GM12878 (cell line): ENCODE data around the gene GLG1. TPM values are rescaled to one million over a fixed set of nuclear protein-coding genes. Genes with fewer than 3 reads are reported as not detected.

Experiments used
- ATAC-seq: fragments of 200-7000 bp; cut with Tn5 transposase; 3 replicates; pipeline ENCODE4 v1.9.1; 2020; ENCODE audit warnings: mild to moderate bottlenecking, moderate library complexity
- BruUV-seq: library from RNA; stranded (reverse); fragments of 400-500 nt; replicated peaks from 2 replicates; lab custom pipeline; 2021; lab: Mats Ljungman, UMichigan
- CTCF ChIA-PET: fragments of 300-600 bp; sonication (Branson Sonifier 250); formaldehyde crosslinking; extraction: SDS; loops from one replicate; lab custom pipeline; 2021; ENCODE audit warnings: inconsistent platforms; lab: Yijun Ruan, JAX
- POLR2A ChIA-PET: fragments of 350-600 bp; formaldehyde crosslinking; extraction: SDS; loops from one replicate; lab custom pipeline; 2021; ENCODE audit warnings: inconsistent platforms; lab: Charles Lee
- RAD21 ChIA-PET: fragments of 300-600 bp; sonication (Branson Sonifier 250); formaldehyde crosslinking; loops from one replicate; lab custom pipeline; 2023; ENCODE audit warnings: antibody characterized with exemption; ENCODE audit not compliant: unreplicated experiment; lab: Charles Lee
- SMC1A ChIA-PET: fragments of 300-600 bp; sonication (Branson Sonifier 250); formaldehyde crosslinking; loops from one replicate; lab custom pipeline; 2023; ENCODE audit not compliant: unreplicated experiment, uncharacterized antibody; lab: Charles Lee
- DNase-seq: peaks from one replicate; pipeline ENCODE4 v3.0.0-alpha.2; 2011; ENCODE audit warnings: low read depth, low spot score
- FAIRE-seq: peaks from 3 replicates; lab custom pipeline; 2011; peaks lifted over from hg19 to GRCh38; lab: Jason Lieb, UNC
- H2AFZ ChIP-seq: 2 replicates; pipeline ENCODE4 v1.6.0; 2011; ENCODE audit warnings: low read depth, low read length, control low read depth; ENCODE audit not compliant: control insufficient read depth
- H3K27ac ChIP-seq: 2 replicates; pipeline ENCODE4 v1.5.1; 2011; ENCODE audit warnings: control low read depth; ENCODE audit not compliant: control insufficient read depth, insufficient read depth
- H3K27me3 ChIP-seq, 2 experiments: replicated peaks in 1 of 2; 2 replicates each; pipeline versions ENCODE4 v1.6.0 to v1.6.1; 2011; ENCODE audit warnings: low read length in 1 of 2; ENCODE audit not compliant: control insufficient read depth in 2 of 2, insufficient read depth in 2 of 2
- H3K36me3 ChIP-seq, 2 experiments: 2 replicates each; pipeline ENCODE4 v1.5.1; 2011; ENCODE audit warnings: low read length in 1 of 2; ENCODE audit not compliant: control insufficient read depth in 2 of 2, insufficient read depth in 2 of 2
- H3K4me1 ChIP-seq: 2 replicates; pipeline ENCODE4 v1.6.1; 2011; ENCODE audit warnings: mild to moderate bottlenecking, low read length, moderate library complexity, mixed read lengths; ENCODE audit not compliant: control insufficient read depth, insufficient read depth
- H3K4me2 ChIP-seq: 2 replicates; pipeline ENCODE4 v1.6.0; 2011; ENCODE audit warnings: control low read depth; ENCODE audit not compliant: control insufficient read depth, insufficient read depth
- H3K4me3 ChIP-seq: fragments of 200-600 bp; sonication (generic); 2 replicates; pipeline ENCODE4 v1.5.1; 2016
- H3K79me2 ChIP-seq: 2 replicates; pipeline ENCODE4 v1.6.0; 2011; ENCODE audit warnings: low read length; ENCODE audit not compliant: control insufficient read depth, insufficient read depth
- H3K9ac ChIP-seq: 2 replicates; pipeline ENCODE4 v1.8.0; 2011; ENCODE audit warnings: low read length, control low read depth, mixed read lengths; ENCODE audit not compliant: control insufficient read depth, insufficient read depth
- H3K9me3 ChIP-seq: replicated peaks from 3 replicates; pipeline ENCODE4 v1.5.1; 2011; ENCODE audit warnings: mild to moderate bottlenecking, low read length; ENCODE audit not compliant: control insufficient read depth, insufficient read depth
- H4K20me1 ChIP-seq: 2 replicates; pipeline ENCODE4 v1.6.0; 2011; ENCODE audit not compliant: control insufficient read depth, insufficient read depth
- CBX5 ChIP-seq: sonication (generic); IDR thresholded peaks from 2 replicates; pipeline ENCODE4 v1.6.1; 2016; ENCODE audit warnings: low read depth, moderate library complexity, mild to moderate bottlenecking, inconsistent platforms
- CHD4 ChIP-seq: fragments of 200-600 bp; sonication (generic); IDR thresholded peaks from 2 replicates; pipeline ENCODE4 v1.6.1; 2016; ENCODE audit warnings: mild to moderate bottlenecking
- CREM ChIP-seq: IDR thresholded peaks from 2 replicates; pipeline ENCODE4 v1.6.1; 2014; ENCODE audit warnings: antibody characterized with exemption, low read depth
- DPF2 ChIP-seq: fragments of 450-650 bp; IDR thresholded peaks from 2 replicates; pipeline ENCODE4 v1.6.1; 2017; ENCODE audit warnings: mild to moderate bottlenecking
- ESRRA ChIP-seq: IDR thresholded peaks from 2 replicates; pipeline ENCODE4 v1.6.1; 2012; ENCODE audit warnings: mild to moderate bottlenecking, low read length, improper control_type of control experiment
- FOXM1 ChIP-seq: IDR thresholded peaks from 2 replicates; pipeline ENCODE4 v1.6.1; 2012; ENCODE audit warnings: low read depth, mild to moderate bottlenecking, inconsistent platforms, low read length, moderate library complexity
- HDAC6 ChIP-seq: fragments of 200-600 bp; sonication (generic); IDR thresholded peaks from one replicate; pipeline ENCODE4 v1.8.0; 2017; ENCODE audit warnings: antibody characterized with exemption; ENCODE audit not compliant: unreplicated experiment
- IKZF1 ChIP-seq: fragments of 450-650 bp; conservative IDR thresholded peaks from 2 replicates; pipeline ENCODE4 v1.6.1; 2017; ENCODE audit warnings: antibody characterized with exemption, mild to moderate bottlenecking
- KLF5 ChIP-seq: fragments of 450-650 bp; IDR thresholded peaks from 2 replicates; pipeline ENCODE4 v1.6.1; 2014; ENCODE audit warnings: mild to moderate bottlenecking; ENCODE audit not compliant: partially characterized antibody
- MYC ChIP-seq: IDR thresholded peaks from 2 replicates; pipeline ENCODE4 v1.6.1; 2011; ENCODE audit warnings: mild to moderate bottlenecking, low read length, moderate library complexity, inconsistent platforms; ENCODE audit not compliant: insufficient read depth, insufficient replicate concordance, insufficient read length, severe bottlenecking
- POLR2A ChIP-seq: IDR thresholded peaks from 2 replicates; pipeline ENCODE4 v1.6.1; 2011; ENCODE audit warnings: low read depth, mild to moderate bottlenecking, low read length
- SIX5 ChIP-seq: IDR thresholded peaks from 2 replicates; pipeline ENCODE4 v1.6.1; 2011; ENCODE audit warnings: mild to moderate bottlenecking, low read depth, low read length, moderate library complexity; ENCODE audit not compliant: severe bottlenecking
- SMAD1 ChIP-seq: fragments of 450-650 bp; IDR thresholded peaks from 2 replicates; pipeline ENCODE4 v1.6.1; 2018; ENCODE audit warnings: mild to moderate bottlenecking, low read depth; ENCODE audit not compliant: partially characterized antibody
- ZNF384 ChIP-seq: IDR thresholded peaks from 2 replicates; pipeline ENCODE4 v1.6.1; 2012; ENCODE audit warnings: low read depth, mild to moderate bottlenecking, low read length, improper control_type of control experiment, borderline replicate concordance
- WGBS: methylation state at CpG from one replicate; pipeline ENCODE4 v1.1.6; 2016; ENCODE audit warnings: low lambda C conversion rate; ENCODE audit not compliant: insufficient replicate concordance, insufficient coverage; ENCODE audit errors: missing lambda C conversion rate; 5-methylcytosine and 5-hydroxymethylcytosine counted together
- in situ Hi-C: fragments of 300-500 bp; cut with MboI; formaldehyde crosslinking; loops from 9 replicates; pipeline ENCODE4 v1.14.3; 2018; ENCODE audit warnings: mixed read lengths
- intact Hi-C: fragments of 100-400 bp; cut with micrococcal nuclease; formaldehyde crosslinking; loops from one replicate; pipeline ENCODE4 v1.14.2; 2022; ENCODE audit not compliant: unreplicated experiment
- polyA plus RNA-seq, 11 experiments: library from polyadenylated mRNA; depleted of rRNA in 4 of 11; unstranded in 6 of 11; stranded (reverse) in 5 of 11; fragments of >200 nt; fragmentation: Nextera tagmentation in 4 of 11; fragmentation: Illumina TruSeq in 1 of 11; extraction: Ambion mirVana in 4 of 11; extraction: Trizol in 1 of 11; gene quantifications; 1 replicate in 1 of 11; 2 replicates in 10 of 11; pipeline versions ENCODE4 v1.2.1 to v1.2.3, GENCODE V29; 2011 to 2016; ENCODE audit warnings: inconsistent platforms in 2 of 11, missing spikeins in 2 of 11, low read depth in 1 of 11
- total RNA-seq, 4 experiments: library from RNA; depleted of rRNA in 3 of 4; stranded (reverse); fragments of >200 nt in 3 of 4; fragmentation: Illumina TruSeq in 1 of 4; extraction: Trizol in 1 of 4; gene quantifications; 2 replicates each; pipeline versions ENCODE4 v1.2.1 to v1.2.3, GENCODE V29; 2013 to 2021
- TF ChIP-seq, protein P1 (sequence below): fragments of 450-650 bp; conservative IDR thresholded peaks from 2 replicates; pipeline ENCODE4 v1.6.1; 2017; ENCODE audit warnings: mild to moderate bottlenecking, moderate library complexity
- TF ChIP-seq, protein P2 (sequence below): IDR thresholded peaks from 2 replicates; pipeline ENCODE4 v1.6.1; 2011; ENCODE audit warnings: borderline replicate concordance, low read depth, mild to moderate bottlenecking, moderate library complexity, mixed read lengths, low read length; ENCODE audit not compliant: insufficient read depth; ENCODE audit errors: extremely low read length
- TF ChIP-seq, protein P3 (sequence below): IDR thresholded peaks from 2 replicates; pipeline ENCODE4 v1.6.1; 2011; ENCODE audit warnings: mild to moderate bottlenecking, low read depth, low read length, moderate library complexity; ENCODE audit not compliant: insufficient replicate concordance
- TF ChIP-seq, protein P4 (sequence below): IDR thresholded peaks from 2 replicates; pipeline ENCODE4 v1.6.1; 2012; ENCODE audit warnings: mild to moderate bottlenecking, low read depth, low read length

GLG1 gene
- total and polyA plus RNA-seq, 10 of the 15 experiments (the other 5 are each of a cell fraction or from before 2014, with no cell fraction given): 7.6 to 49.4 (median 28.2) TPM

DNA sequence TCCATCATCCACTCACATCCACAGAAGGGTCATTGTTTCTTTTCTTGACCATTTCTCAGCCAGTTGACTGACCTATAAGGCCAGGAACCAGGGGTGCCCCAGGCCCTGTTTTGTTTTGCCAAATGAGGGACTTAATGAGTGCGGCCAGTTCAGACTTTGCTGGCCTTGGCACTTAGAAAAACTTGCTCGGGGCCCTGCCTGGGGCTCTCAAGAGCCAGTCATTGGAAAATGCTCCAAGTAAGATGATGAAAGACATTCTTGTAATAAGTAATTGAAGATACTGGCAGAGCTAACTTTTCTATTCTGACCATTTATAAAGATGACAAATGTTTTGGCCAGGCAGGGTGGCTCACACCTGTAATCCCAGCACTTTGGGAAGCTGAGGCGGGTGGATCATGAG, 156.7 kb downstream of the GLG1 start:
- H3K9me3 ChIP-seq: no peaks in the 10 kb centered on the region
- no peak overlapping the region for H3K4me3 ChIP-seq
- peaks cover 17% of the 10 kb centered on the region for H3K4me1 ChIP-seq
- no TSS peak for BruUV-seq
- peaks cover 10% of the 10 kb centered on the region for H4K20me1 ChIP-seq
- FAIRE-seq (no peak), ATAC-seq (no peak), DNase-seq (no peak)
- H3K27ac ChIP-seq: no peak overlapping the region
- peaks cover 0 to 18% of the 10 kb centered on the region in 2 experiments; a peak in 3 of 4 replicates for H3K36me3 ChIP-seq
- H3K4me2 ChIP-seq: no peak overlapping the region
- ChIA-PET RAD21 (no interaction called here), POLR2A (no interaction called here), SMC1A (no interaction called here), CTCF (no interaction called here)
- no peaks in the 10 kb centered on the region for H3K27me3 ChIP-seq
- in situ Hi-C loops: no loop called here
- no peaks in the 10 kb centered on the region for H3K79me2 ChIP-seq
- WGBS: 97% methylated on average over 3 of the region's 3 CpGs
- H3K9ac ChIP-seq: no peak overlapping the region
- intact Hi-C loops: no loop called here
- H2AFZ ChIP-seq: no peak overlapping the region
- TF ChIP-seq, protein P1, sequence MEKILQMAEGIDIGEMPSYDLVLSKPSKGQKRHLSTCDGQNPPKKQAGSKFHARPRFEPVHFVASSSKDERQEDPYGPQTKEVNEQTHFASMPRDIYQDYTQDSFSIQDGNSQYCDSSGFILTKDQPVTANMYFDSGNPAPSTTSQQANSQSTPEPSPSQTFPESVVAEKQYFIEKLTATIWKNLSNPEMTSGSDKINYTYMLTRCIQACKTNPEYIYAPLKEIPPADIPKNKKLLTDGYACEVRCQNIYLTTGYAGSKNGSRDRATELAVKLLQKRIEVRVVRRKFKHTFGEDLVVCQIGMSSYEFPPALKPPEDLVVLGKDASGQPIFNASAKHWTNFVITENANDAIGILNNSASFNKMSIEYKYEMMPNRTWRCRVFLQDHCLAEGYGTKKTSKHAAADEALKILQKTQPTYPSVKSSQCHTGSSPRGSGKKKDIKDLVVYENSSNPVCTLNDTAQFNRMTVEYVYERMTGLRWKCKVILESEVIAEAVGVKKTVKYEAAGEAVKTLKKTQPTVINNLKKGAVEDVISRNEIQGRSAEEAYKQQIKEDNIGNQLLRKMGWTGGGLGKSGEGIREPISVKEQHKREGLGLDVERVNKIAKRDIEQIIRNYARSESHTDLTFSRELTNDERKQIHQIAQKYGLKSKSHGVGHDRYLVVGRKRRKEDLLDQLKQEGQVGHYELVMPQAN: no peak
- no peak for TF ChIP-seq CBX5
- TF ChIP-seq ZNF384: no peak
- TF ChIP-seq ESRRA: no peak
- no peak for TF ChIP-seq HDAC6
- TF ChIP-seq CHD4: no peak
- no peak for TF ChIP-seq CREM
- TF ChIP-seq MYC: no peak
- TF ChIP-seq KLF5: no peak
- no peak for TF ChIP-seq IKZF1
- no peak for TF ChIP-seq SIX5
- TF ChIP-seq, protein P2, sequence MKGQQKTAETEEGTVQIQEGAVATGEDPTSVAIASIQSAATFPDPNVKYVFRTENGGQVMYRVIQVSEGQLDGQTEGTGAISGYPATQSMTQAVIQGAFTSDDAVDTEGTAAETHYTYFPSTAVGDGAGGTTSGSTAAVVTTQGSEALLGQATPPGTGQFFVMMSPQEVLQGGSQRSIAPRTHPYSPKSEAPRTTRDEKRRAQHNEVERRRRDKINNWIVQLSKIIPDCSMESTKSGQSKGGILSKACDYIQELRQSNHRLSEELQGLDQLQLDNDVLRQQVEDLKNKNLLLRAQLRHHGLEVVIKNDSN: no peak
- no peak for TF ChIP-seq SMAD1
- TF ChIP-seq FOXM1: no peak
- TF ChIP-seq, protein P3, sequence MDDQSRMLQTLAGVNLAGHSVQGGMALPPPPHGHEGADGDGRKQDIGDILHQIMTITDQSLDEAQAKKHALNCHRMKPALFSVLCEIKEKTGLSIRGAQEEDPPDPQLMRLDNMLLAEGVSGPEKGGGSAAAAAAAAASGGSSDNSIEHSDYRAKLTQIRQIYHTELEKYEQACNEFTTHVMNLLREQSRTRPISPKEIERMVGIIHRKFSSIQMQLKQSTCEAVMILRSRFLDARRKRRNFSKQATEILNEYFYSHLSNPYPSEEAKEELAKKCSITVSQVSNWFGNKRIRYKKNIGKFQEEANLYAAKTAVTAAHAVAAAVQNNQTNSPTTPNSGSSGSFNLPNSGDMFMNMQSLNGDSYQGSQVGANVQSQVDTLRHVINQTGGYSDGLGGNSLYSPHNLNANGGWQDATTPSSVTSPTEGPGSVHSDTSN: no peak
- TF ChIP-seq, protein P4, sequence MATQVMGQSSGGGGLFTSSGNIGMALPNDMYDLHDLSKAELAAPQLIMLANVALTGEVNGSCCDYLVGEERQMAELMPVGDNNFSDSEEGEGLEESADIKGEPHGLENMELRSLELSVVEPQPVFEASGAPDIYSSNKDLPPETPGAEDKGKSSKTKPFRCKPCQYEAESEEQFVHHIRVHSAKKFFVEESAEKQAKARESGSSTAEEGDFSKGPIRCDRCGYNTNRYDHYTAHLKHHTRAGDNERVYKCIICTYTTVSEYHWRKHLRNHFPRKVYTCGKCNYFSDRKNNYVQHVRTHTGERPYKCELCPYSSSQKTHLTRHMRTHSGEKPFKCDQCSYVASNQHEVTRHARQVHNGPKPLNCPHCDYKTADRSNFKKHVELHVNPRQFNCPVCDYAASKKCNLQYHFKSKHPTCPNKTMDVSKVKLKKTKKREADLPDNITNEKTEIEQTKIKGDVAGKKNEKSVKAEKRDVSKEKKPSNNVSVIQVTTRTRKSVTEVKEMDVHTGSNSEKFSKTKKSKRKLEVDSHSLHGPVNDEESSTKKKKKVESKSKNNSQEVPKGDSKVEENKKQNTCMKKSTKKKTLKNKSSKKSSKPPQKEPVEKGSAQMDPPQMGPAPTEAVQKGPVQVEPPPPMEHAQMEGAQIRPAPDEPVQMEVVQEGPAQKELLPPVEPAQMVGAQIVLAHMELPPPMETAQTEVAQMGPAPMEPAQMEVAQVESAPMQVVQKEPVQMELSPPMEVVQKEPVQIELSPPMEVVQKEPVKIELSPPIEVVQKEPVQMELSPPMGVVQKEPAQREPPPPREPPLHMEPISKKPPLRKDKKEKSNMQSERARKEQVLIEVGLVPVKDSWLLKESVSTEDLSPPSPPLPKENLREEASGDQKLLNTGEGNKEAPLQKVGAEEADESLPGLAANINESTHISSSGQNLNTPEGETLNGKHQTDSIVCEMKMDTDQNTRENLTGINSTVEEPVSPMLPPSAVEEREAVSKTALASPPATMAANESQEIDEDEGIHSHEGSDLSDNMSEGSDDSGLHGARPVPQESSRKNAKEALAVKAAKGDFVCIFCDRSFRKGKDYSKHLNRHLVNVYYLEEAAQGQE: no peak
- no peak for TF ChIP-seq DPF2
- TF ChIP-seq POLR2A: no peak
